T-helper 22 cell (primary cell): Measurements from ENCODE around the gene LMNA.

Source experiments
- DNase-seq: peaks from one replicate; pipeline ENCODE4 v3.0.0-alpha.2; 2020; ENCODE audit warnings: low read depth

Gene LMNA

DNA sequence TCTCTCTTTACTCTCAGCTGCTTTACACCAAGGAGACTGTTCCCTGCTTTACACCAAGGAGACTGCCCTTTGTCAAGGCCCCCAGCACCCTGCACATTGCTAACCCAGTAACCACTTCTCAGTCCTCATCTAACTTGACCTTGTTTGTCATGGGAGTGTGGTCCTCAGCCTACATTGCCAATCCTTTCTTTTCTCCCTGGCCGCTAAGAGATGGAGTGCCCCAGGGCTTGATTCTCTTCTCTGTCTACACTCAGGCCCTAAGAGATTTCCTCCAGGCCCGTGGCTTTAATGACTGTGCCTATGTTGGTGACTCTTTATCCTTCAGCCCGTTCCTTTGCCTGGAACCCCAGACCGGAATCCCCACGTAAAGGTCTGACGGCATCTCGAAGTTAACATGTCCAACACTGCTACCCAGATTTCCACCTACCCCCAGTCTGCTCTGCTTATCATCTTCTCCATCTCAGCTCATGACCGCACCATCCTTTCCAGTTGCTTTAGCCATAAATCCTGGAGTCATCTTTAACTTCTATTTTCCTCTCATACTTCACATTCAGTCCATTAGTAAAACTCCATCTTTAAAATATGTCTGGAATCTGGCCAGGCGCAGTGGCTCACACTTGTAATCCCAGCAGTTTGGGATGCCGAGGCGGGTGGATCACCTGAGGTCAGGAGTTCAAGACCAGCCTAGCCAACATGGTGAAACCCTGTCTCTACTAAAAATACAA lies 29.4 kb downstream of the LMNA start:
- no peak for DNase-seq

- no peak for DNase-seq
Observed at GRCh38 chr1:156144742-156145141, 30.2 kb downstream of the LMNA start.

DNA sequence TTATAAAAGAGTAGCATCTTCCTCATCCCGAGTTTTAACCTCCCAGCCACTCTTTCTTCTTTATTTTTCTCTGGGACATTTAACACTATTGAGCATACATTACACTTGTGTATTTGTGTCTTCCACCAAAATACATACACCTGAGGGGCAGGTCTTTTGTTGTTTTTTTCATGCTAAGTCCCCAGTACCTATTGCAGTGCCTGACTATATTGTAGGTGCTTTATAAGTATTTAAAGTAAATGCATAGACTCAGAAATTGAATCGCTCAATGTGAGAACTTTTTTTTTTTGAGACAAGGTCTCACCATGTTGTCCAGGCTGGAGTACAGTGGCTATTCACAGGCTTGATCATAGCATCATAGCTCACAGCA lies 31.1 kb downstream of the LMNA start:
- DNase-seq, result no peak

DNA sequence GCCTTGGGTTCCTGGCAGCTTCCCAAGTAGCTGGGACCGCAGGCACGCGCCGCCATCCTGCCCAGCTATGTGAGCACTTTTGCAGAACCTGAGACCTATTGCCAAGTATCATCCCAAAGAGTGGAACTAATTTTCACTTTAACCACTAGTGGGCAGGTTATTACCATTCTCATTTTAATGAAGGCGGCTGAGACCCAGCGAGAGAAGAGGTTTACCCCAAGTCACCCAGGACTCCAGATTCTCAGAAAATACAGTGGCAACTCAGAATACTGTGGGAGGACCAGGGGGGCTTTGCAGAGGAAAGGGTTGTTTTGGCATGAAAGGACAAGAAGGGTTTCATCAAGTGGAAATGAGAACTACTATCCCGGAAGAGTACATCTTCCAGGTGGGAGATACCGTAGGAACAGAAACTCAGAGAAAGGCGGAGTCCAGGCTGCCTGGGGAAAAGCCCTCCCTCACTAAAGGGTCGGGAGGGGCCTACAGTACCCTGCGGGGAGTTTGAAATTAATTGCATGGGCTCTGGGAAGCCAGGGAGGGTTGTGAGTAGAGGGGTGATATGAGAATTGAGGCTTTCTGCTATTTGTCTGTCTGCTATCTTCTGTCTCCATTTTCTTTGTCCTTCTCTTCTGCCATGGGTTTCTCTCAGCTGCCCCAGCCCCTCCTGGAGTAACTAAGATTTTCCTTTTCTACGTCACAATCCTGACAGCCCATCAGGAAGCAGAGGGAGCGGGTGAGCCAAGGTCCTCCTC lies 31.7 kb downstream of the LMNA start:
- no peak for DNase-seq

DNA sequence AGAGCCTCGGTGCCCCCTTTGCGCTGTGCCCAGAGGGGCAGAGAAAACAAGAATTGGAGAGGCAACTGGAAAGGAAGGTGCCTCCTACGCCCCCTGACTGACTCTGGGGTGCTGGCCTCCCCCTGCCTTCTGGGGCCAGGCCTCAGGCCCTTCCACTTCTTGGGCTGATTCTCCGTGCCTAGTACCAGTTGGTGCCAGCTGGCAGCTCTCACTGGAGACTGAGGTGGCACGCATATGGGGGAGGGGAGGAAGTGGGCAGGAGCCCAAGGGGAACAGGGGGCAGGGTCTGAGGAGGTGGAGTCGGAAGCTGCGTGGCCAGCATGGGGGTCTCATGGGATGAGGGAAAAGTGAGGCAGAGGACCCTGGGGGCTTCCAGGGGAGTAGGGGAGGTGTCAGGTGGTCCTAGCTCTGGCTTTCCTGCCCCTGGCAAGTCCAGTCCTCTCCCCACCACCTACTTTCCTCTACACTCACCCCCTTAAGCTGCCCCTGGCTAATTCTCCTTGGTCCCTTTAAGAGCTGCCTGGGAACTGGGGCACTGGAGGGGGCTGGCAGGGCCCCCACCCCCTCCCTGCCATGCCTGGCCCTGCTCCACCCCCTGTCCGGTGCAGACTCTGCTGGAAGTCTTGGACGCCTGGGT lies 32.4 kb downstream of the LMNA start:
- peak; percentile 35 for DNase-seq

GRCh38 chr1:156148216-156148615 lies 33.7 kb downstream of the LMNA start:
- DNase-seq, result no peak

DNA sequence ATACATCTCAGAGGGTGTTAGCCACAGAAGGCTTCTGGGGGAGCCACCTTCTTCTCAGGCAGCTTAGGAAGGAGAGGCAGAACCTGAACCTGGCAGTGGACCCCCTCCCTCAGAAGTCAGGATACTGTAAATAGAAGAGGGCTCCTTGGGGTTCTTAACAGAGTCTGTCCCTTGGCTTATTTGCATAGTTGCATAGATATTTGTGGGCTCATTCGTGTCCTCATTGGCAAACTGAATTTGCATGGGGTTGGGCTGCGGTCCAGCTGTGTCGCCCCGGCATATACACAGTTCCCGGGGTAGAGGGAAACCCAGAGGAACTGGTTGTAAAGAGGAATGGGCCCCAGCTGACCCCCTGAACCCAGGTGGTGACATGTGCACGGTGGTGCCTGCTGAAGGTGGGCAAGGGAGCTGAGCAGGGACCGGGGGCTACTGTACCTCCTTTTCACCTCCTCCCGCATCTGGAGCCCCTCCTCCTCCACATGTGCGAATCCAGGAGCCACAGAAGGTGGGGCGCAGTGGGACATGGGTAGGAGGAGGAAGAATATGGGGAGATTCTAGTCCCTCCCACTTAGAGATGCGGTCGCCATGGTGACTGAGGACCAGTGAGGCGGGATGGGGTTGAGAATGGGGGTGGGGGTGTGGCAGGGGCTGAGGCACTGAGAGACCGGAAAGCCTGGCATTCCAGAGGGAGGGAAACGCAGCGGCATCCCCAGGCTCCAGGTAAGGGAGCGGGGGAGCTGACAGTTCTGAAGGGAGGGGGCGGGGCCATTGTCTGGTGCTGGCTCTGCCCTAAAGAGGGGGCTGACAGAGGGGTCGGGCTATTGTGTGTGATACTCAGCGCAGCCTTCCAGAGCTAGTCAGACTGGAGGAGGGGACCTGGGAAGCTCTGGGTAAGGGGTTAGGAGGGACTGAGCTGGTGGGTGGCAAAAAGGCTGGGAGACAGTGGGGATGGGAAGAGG lies 35.1 kb downstream of the LMNA start:
- no peak for DNase-seq

DNA sequence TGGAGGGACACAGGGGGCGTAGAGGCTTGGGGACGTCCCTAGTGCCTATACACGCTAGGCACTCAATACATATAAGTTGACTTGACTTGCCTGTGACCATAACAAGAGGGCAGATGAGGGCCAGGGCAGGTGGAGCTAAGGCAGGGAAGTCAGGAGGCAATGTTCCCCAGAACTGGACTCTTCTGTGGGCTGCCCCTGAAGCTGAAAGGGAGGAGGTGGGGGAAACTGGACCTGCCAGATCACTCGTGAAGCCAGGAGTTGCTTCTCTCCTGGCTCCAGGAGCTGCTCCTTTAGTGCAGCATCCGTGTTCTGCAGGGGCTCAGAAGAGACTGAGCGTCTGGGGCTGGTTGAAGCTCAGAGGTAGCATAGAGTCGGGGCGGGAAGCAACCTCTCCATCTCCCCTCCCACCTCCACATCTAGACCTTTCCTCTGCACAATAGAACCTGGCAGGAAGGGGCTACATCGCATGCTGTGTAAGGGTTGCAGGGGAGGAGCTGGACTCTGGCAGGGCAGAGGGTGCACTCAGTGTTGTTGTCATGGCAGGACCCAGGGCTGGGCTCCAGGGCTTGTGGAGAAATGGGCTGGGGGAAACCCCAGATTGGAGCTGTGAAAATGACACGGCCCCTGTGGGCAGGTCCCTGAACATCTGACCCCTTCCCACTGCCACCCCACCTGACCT lies 36.0 kb downstream of the LMNA start:
- DNase-seq, result no peak

DNA sequence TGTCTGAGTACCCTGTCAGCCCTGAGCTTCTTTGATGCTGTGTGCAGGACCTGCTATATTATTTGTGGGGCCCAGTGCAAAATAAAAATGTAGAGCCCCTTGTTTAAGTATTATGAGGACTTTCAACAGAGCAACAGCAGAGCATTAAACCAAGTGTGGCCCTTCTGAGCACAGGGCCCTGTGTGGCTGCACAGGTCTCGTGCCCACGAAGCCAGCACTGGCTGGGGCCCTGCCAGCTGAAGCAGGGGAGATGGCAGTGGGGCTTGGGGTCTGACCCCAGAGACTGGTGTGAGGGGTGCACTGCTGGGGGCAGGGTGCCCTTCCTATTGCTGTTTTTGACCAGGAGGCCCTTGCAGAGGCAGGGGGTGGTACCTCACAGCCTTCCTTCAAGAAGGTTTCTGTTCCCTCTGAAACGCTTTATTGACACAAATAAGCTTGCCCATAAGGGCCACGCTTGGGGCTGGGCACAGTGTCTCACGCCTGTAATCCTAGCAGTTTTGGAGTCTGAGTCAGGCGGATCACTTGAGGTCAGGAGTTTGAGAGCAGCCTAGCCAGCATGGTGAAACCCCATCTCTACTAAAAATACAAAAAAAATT lies 36.7 kb downstream of the LMNA start:
- no peak for DNase-seq

GRCh38 chr1:156152628-156153027 lies 38.1 kb downstream of the LMNA start:
- DNase-seq, result no peak

GRCh38 chr1:156153362-156153761 lies 38.9 kb downstream of the LMNA start, which contains the start of gene SEMA4A:
Gene SEMA4A (plus strand): TSS chr1:156153585. CDS start chr1:156154579, 994 bp downstream.
- DNase-seq, result no peak

DNA sequence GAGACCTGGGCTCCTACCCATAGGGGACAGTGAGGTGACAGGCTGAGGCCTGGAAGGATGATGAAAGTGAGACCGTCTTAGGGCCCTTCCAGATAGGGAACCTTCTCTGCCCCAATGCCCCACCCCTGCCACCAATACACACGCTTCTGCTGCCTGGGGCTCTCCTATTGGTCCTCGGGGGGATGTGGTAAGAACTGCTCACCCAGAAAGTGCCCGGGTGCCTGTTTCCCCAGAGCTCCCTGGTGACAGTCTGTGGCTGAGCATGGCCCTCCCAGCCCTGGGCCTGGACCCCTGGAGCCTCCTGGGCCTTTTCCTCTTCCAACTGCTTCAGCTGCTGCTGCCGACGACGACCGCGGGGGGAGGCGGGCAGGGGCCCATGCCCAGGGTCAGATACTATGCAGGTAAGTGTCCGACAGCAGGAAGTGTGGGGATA lies 39.8 kb downstream of the LMNA start:
- no peak for DNase-seq

- no peak for DNase-seq
Observed at GRCh38 chr1:156155756-156156510, 41.4 kb downstream of the LMNA start.

DNA sequence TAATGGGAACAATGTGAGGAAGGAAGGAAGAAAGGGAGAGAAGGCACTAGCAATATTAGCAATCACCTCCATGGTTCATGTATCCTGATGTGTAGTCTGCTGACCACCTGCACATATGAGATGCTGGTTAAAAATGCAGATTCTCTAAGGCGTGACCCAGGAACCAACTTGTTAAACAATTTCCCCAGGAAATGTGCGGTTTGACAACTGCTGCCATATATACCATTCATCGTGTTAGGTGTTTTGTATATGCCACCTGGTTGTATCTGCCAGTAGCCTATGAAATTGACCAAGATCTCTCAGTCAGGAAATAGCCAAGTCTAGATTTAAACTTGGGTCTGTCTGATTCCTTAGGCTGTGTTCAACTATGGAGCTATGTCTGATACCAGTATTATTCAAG lies 43.0 kb downstream of the LMNA start:
- no peak for DNase-seq

GRCh38 chr1:156157966-156158365 lies 43.5 kb downstream of the LMNA start:
- no peak for DNase-seq

DNA sequence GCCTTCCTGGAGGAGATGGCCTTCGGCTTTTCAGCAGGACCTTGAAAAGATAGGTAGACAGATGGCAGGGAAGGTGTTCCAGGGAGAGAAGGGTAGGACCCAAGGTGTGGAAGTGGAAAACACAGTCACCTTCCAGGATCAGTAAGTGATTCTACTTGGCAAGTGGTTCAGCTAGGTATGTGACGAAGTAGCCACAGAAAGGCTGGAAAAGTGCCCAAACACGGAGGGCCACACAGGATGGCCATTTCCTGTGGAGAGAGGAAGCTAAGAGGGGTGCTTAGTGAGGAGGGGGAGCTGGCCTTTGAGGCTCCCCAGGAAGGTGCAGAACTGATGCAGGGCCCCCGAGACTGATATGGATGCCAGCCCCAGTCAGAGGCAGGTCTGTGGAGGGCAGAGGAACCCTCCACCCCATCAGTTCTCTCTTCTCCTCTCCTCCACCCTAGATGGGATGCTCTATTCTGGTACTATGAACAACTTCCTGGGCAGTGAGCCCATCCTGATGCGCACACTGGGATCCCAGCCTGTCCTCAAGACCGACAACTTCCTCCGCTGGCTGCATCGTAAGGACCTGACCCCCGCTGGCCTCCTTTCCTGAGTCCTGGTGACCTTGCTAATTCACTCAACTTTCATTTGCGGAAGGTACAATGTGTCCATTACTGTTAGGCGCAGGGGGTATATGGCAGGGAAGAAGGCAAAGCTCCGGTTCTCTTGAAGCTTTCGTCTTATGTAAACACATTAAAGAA lies 45.7 kb downstream of the LMNA start:
- no peak for DNase-seq

DNA sequence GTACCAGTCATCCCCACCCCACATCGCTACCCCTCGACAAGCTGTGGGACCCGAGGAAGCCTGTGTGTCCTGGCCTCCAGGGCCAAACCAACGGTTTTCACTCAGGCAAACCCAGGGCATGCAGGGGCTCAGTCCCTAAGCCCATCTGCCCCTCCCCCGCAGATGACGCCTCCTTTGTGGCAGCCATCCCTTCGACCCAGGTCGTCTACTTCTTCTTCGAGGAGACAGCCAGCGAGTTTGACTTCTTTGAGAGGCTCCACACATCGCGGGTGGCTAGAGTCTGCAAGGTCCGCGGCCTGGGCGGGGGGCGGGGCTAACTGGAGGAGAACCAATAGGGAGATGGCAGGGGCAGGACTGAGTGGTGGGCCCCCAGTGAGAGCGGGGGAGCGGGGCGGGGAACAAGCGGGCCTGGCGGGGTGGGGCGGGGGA lies 46.2 kb downstream of the LMNA start:
- DNase-seq, result peak; percentile 64

- DNase-seq, result no peak
Observed at GRCh38 chr1:156162430-156163037, 48.0 kb downstream of the LMNA start.

- DNase-seq, result no peak
Observed at GRCh38 chr1:156163712-156164111, 49.2 kb downstream of the LMNA start.
